GM10266 (cell line): ENCODE results near the gene INSC.
A peak's percentile ranks its signal among the peaks of the same experiment; 100 is the strongest.

Experiments used
- DNase-seq: peaks from one replicate; pipeline ENCODE4 v3.0.0; 2012; ENCODE audit errors: extremely low spot score
- CTCF ChIP-seq: IDR thresholded peaks from 2 replicates; pipeline ENCODE4 v1.5.1; 2012; ENCODE audit warnings: mild to moderate bottlenecking, low read depth; ENCODE audit not compliant: control insufficient read depth, insufficient read depth; ENCODE audit errors: missing control alignments

INSC gene

GRCh38 chr11:15215005-15215404 lies 100.3 kb downstream of the INSC start:
- no peak for DNase-seq
- TF ChIP-seq CTCF, result no peak

DNA sequence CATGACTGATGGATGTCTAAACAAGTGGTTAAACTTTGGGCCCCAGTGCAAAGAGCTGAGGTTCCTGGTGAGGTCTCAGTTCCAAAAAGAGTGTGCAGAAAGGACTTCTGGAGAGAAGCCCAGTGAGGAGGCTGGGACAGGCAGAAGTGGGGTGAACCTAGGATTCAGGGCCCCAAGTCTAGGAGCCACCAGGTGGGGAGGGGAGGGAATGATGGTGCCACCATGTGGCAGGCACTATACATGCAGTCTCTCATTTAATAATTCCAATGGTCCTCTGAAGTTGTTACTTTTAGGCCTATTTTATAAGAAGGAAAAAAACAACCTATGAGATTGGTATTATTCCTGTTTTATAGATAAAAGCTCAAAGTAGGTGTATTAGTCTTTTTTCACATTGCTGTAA lies 102.0 kb downstream of the INSC start:
- DNase-seq, result peak; percentile 35
- peak; percentile 48 for TF ChIP-seq CTCF

- TF ChIP-seq CTCF, result no peak
- DNase-seq, result no peak
These were observed 102.7 kb downstream of the INSC start for GRCh38 chr11:15217416-15217815.

GRCh38 chr11:15222777-15223176 lies 108.1 kb downstream of the INSC start:
- DNase-seq, result no peak
- TF ChIP-seq CTCF, result no peak

DNA sequence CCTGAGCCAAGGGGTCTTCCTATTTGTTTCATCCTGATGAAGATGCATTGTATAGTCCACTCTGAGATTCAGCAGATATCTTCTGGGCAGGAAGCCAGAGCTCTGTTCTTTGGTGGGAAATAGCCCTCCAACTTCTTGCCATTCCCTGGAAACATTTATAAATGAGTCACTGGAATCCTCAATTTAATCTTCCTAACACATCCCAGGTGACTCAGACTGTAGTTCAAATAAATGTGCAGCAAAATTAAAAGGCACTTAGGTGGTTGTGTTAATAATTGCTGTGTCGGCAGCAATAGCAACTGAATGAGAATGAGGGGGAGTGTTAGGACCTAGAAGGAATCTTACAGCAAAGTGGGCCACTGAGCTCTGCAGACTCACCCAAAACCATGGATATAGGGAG lies 108.6 kb downstream of the INSC start:
- DNase-seq, result no peak
- TF ChIP-seq CTCF, result no peak

- DNase-seq, result no peak
- TF ChIP-seq CTCF, result no peak
These were observed 109.7 kb downstream of the INSC start for GRCh38 chr11:15224466-15224865.

- no peak for TF ChIP-seq CTCF
- no peak for DNase-seq
These were observed 112.3 kb downstream of the INSC start for GRCh38 chr11:15227011-15227410.
